Measurements from ENCODE around the gene AMPH.
"Not testable (repeated sequence)": the region's sequence is repeated elsewhere in the genome, so short reads cannot be mapped to it uniquely, and the experiment has no call there.

The AMPH gene

GRCh38 chr7:38628630-38629385 is 2.4 kb downstream of the AMPH start:
- no peak for DNase-seq (ENCODE audit: low read depth in 1 of 2, low spot score in 1 of 2)

GRCh38 chr7:38625866-38626265 is 5.3 kb downstream of the AMPH start:
- DNase-seq (ENCODE audit: low read depth in 1 of 2, low spot score in 1 of 2) = no peak

GRCh38 chr7:38615665-38616064 is 15.5 kb downstream of the AMPH start:
- DNase-seq (ENCODE audit: low read depth in 1 of 2, low spot score in 1 of 2) = no peak

GRCh38 chr7:38607466-38607865 is 23.7 kb downstream of the AMPH start:
- DNase-seq (ENCODE audit: low read depth in 1 of 2, low spot score in 1 of 2) = no peak

GRCh38 chr7:38600741-38601140 is 30.4 kb downstream of the AMPH start:
- DNase-seq (ENCODE audit: low read depth in 1 of 2, low spot score in 1 of 2) = no peak

- no peak for DNase-seq (ENCODE audit: low read depth in 1 of 2, low spot score in 1 of 2)
Observed at GRCh38 chr7:38594949-38595348, 36.2 kb downstream of the AMPH start.

- no peak for DNase-seq (ENCODE audit: low read depth in 1 of 2, low spot score in 1 of 2)
Observed at GRCh38 chr7:38592737-38593288, 38.4 kb downstream of the AMPH start.

GRCh38 chr7:38585572-38586354 is 45.4 kb downstream of the AMPH start:
- no peak for DNase-seq (ENCODE audit: low read depth in 1 of 2, low spot score in 1 of 2)

- DNase-seq (ENCODE audit: low read depth in 1 of 2, low spot score in 1 of 2) = no peak
Observed at GRCh38 chr7:38584443-38585210, 46.5 kb downstream of the AMPH start.

GRCh38 chr7:38580485-38580884 is 50.7 kb downstream of the AMPH start:
- no peak for DNase-seq (ENCODE audit: low read depth in 1 of 2, low spot score in 1 of 2)

- no peak for DNase-seq (ENCODE audit: low read depth in 1 of 2, low spot score in 1 of 2)
Observed at GRCh38 chr7:38574086-38574485, 57.1 kb downstream of the AMPH start.

- DNase-seq (ENCODE audit: low read depth in 1 of 2, low spot score in 1 of 2) = not testable (repeated sequence)
Observed at GRCh38 chr7:38571620-38572019, 59.6 kb downstream of the AMPH start.

- no peak for DNase-seq (ENCODE audit: low read depth in 1 of 2, low spot score in 1 of 2)
Observed at GRCh38 chr7:38568497-38568896, 62.7 kb downstream of the AMPH start.

GRCh38 chr7:38565289-38565688 is 65.9 kb downstream of the AMPH start:
- no peak for DNase-seq (ENCODE audit: low read depth in 1 of 2, low spot score in 1 of 2)

GRCh38 chr7:38563741-38564140 is 67.4 kb downstream of the AMPH start:
- no peak for DNase-seq (ENCODE audit: low read depth in 1 of 2, low spot score in 1 of 2)

GRCh38 chr7:38561166-38561565 is 70.0 kb downstream of the AMPH start:
- no peak for DNase-seq (ENCODE audit: low read depth in 1 of 2, low spot score in 1 of 2)

- DNase-seq (ENCODE audit: low read depth in 1 of 2, low spot score in 1 of 2) = no peak
Observed at GRCh38 chr7:38558761-38559345, 72.3 kb downstream of the AMPH start.

- DNase-seq (ENCODE audit: low read depth in 1 of 2, low spot score in 1 of 2) = no peak
Observed at GRCh38 chr7:38554586-38554985, 76.6 kb downstream of the AMPH start.

GRCh38 chr7:38550836-38551235 is 80.3 kb downstream of the AMPH start:
- no peak for DNase-seq (ENCODE audit: low read depth in 1 of 2, low spot score in 1 of 2)

- no peak for DNase-seq (ENCODE audit: low read depth in 1 of 2, low spot score in 1 of 2)
Observed at GRCh38 chr7:38548605-38549004, 82.6 kb downstream of the AMPH start.

GRCh38 chr7:38546763-38547162 is 84.4 kb downstream of the AMPH start:
- DNase-seq (ENCODE audit: low read depth in 1 of 2, low spot score in 1 of 2) = no peak

Measured in stimulated activated CD4-positive, alpha-beta T cell treated with anti-CD3 and anti-CD28 coated beads, Interleukin-15, amount 100 ng/mL, for 1 hour (primary cell).